IMR-90 (cell line): Measurements from ENCODE around the gene GRSF1. TPM values are rescaled to one million over a fixed set of nuclear protein-coding genes. Genes with fewer than 3 reads are reported as not detected.

Source experiments
- ATAC-seq: fragments of 200-7000 bp; cut with Tn5 transposase; 2 replicates; pipeline ENCODE4 v1.9.1; 2020; ENCODE audit warnings: low read depth, mild to moderate bottlenecking, moderate library complexity
- BruUV-seq: library from RNA; stranded (reverse); fragments of 400-500 nt; replicated peaks from 2 replicates; lab custom pipeline; 2021; lab: Mats Ljungman, UMichigan
- CTCF ChIA-PET: fragments of 300-600 bp; formaldehyde crosslinking; extraction: SDS; loops from one replicate; lab custom pipeline; 2021; ENCODE audit warnings: antibody characterized with exemption; lab: Yijun Ruan, JAX
- POLR2A ChIA-PET: fragments of 300-600 bp; sonication (Branson Sonifier 250); formaldehyde crosslinking; loops from one replicate; lab custom pipeline; 2022; ENCODE audit warnings: antibody characterized with exemption; ENCODE audit not compliant: unreplicated experiment; lab: Charles Lee
- DNase-seq: peaks from one replicate; pipeline ENCODE4 v3.0.0; 2013
- H2AFZ ChIP-seq: replicated peaks from 2 replicates; pipeline ENCODE3; 2013; ENCODE audit warnings: low read length, mild to moderate bottlenecking; ENCODE audit not compliant: poor library complexity
- H2AK5ac ChIP-seq: 2 replicates; pipeline ENCODE4 v1.6.1; 2013; ENCODE audit warnings: low read depth, low read length, inconsistent platforms
- H2AK9ac ChIP-seq: replicated peaks from 2 replicates; pipeline ENCODE3; 2013; ENCODE audit warnings: mild to moderate bottlenecking, low read depth, low read length, moderate library complexity; ENCODE audit not compliant: poor library complexity
- H2BK120ac ChIP-seq: 2 replicates; pipeline ENCODE4 v1.6.1; 2013; ENCODE audit warnings: low read depth, low read length, inconsistent platforms
- H2BK15ac ChIP-seq: 3 replicates; pipeline ENCODE4 v1.6.1; 2013; ENCODE audit warnings: low read depth, low read length, inconsistent platforms
- H2BK20ac ChIP-seq: 2 replicates; pipeline ENCODE4 v1.6.1; 2013; ENCODE audit warnings: low read depth, mild to moderate bottlenecking, inconsistent platforms, low read length, moderate library complexity
- H2BK5ac ChIP-seq: 2 replicates; pipeline ENCODE4 v1.6.1; 2013; ENCODE audit warnings: mild to moderate bottlenecking, low read depth, low read length, inconsistent platforms; ENCODE audit not compliant: poor library complexity, severe bottlenecking
- H3K14ac ChIP-seq: replicated peaks from 2 replicates; pipeline ENCODE4 v1.6.1; 2013; ENCODE audit warnings: low read depth, low read length, inconsistent platforms
- H3K18ac ChIP-seq: 2 replicates; pipeline ENCODE4 v1.6.1; 2013; ENCODE audit warnings: low read depth, low read length, control low read depth
- H3K23ac ChIP-seq: 2 replicates; pipeline ENCODE4 v1.6.1; 2013; ENCODE audit warnings: low read depth, low read length, inconsistent platforms
- H3K27ac ChIP-seq: 2 replicates; pipeline ENCODE4 v1.5.1; 2013; ENCODE audit warnings: mild to moderate bottlenecking, control low read depth, low read length; ENCODE audit not compliant: insufficient read depth
- H3K27me3 ChIP-seq: 2 replicates; pipeline ENCODE4 v1.6.1; 2013; ENCODE audit warnings: low read length; ENCODE audit not compliant: control insufficient read depth, insufficient read depth
- H3K36me3 ChIP-seq: 2 replicates; pipeline ENCODE4 v1.6.1; 2013; ENCODE audit warnings: low read length, mixed read lengths; ENCODE audit not compliant: control insufficient read depth, insufficient read depth
- H3K4ac ChIP-seq: 2 replicates; pipeline ENCODE4 v1.6.1; 2013; ENCODE audit warnings: low read depth, low read length, inconsistent platforms
- H3K4me1 ChIP-seq: 2 replicates; pipeline ENCODE4 v1.6.1; 2013; ENCODE audit warnings: low read length, mixed read lengths; ENCODE audit not compliant: control insufficient read depth, insufficient read depth
- H3K4me2 ChIP-seq: 2 replicates; pipeline ENCODE4 v1.6.1; 2013; ENCODE audit warnings: low read depth, mild to moderate bottlenecking, control low read depth, low read length, moderate library complexity
- H3K4me3 ChIP-seq: 2 replicates; pipeline ENCODE4 v1.5.1; 2013; ENCODE audit warnings: low read depth, mild to moderate bottlenecking, control low read depth, low read length, moderate library complexity; ENCODE audit not compliant: insufficient read depth
- H3K56ac ChIP-seq: 2 replicates; pipeline ENCODE4 v1.6.1; 2013; ENCODE audit warnings: low read length, inconsistent platforms; ENCODE audit not compliant: insufficient read depth; ENCODE audit errors: extremely low read depth
- H3K79me1 ChIP-seq, 2 experiments: 2 replicates each; pipeline ENCODE4 v1.6.1; 2013; ENCODE audit warnings: low read length in 2 of 2, inconsistent platforms in 1 of 2, low read depth in 1 of 2
- H3K9ac ChIP-seq: 2 replicates; pipeline ENCODE4 v1.6.1; 2013; ENCODE audit warnings: low read depth, low read length, control low read depth
- H3K9me1 ChIP-seq: 2 replicates; pipeline ENCODE4 v1.6.1; 2013; ENCODE audit warnings: low read length, inconsistent platforms; ENCODE audit not compliant: insufficient read depth
- H3K9me3 ChIP-seq: 2 replicates; pipeline ENCODE4 v1.6.1; 2013; ENCODE audit warnings: low read length; ENCODE audit not compliant: control insufficient read depth, insufficient read depth
- H4K20me1 ChIP-seq: 2 replicates; pipeline ENCODE4 v1.6.1; 2013; ENCODE audit warnings: low read length, inconsistent platforms; ENCODE audit not compliant: insufficient read depth
- H4K5ac ChIP-seq: 2 replicates; pipeline ENCODE4 v1.6.1; 2013; ENCODE audit warnings: mild to moderate bottlenecking, low read depth, low read length, control low read depth
- H4K8ac ChIP-seq, 2 experiments: 2 replicates each; pipeline ENCODE4 v1.6.1; 2013; ENCODE audit warnings: low read depth in 2 of 2, low read length in 2 of 2, control low read depth in 1 of 2, inconsistent platforms in 1 of 2
- H4K91ac ChIP-seq: 2 replicates; pipeline ENCODE4 v1.6.1; 2013; ENCODE audit warnings: low read depth, low read length, inconsistent platforms; ENCODE audit not compliant: insufficient read depth
- BHLHE40 ChIP-seq: fragments of 150-350 bp; IDR thresholded peaks from 2 replicates; pipeline ENCODE4 v1.6.1; 2016; ENCODE audit warnings: mild to moderate bottlenecking, low read depth, low read length
- CEBPB ChIP-seq: IDR thresholded peaks from 2 replicates; pipeline ENCODE4 v1.6.1; 2012; ENCODE audit warnings: low read depth, low read length, improper control_type of control experiment
- CHD1 ChIP-seq: IDR thresholded peaks from 2 replicates; pipeline ENCODE4 v1.6.1; 2012; ENCODE audit warnings: low read depth, low read length, improper control_type of control experiment
- MAFK ChIP-seq: IDR thresholded peaks from 2 replicates; pipeline ENCODE4 v1.6.1; 2012; ENCODE audit warnings: low read depth, low read length, improper control_type of control experiment
- RAD21 ChIP-seq: IDR thresholded peaks from 2 replicates; pipeline ENCODE4 v1.6.1; 2012; ENCODE audit warnings: low read length, improper control_type of control experiment
- RCOR1 ChIP-seq: IDR thresholded peaks from 2 replicates; pipeline ENCODE4 v1.6.1; 2012; ENCODE audit warnings: mild to moderate bottlenecking, low read length, improper control_type of control experiment; ENCODE audit not compliant: insufficient replicate concordance
- RFX5 ChIP-seq: IDR thresholded peaks from 2 replicates; pipeline ENCODE4 v1.8.0; 2012; ENCODE audit warnings: low read depth, mild to moderate bottlenecking, low read length, moderate library complexity
- WGBS, 2 experiments: methylation state at CpG; one replicate each; pipeline versions ENCODE4 v1.1.5 to v1.1.7; 2013; ENCODE audit warnings: missing lambda C conversion rate in 2 of 2; ENCODE audit not compliant: insufficient read length in 1 of 2; ENCODE audit errors: extremely low coverage in 2 of 2; 5-methylcytosine and 5-hydroxymethylcytosine counted together
- dilution Hi-C: fragments of 300-500 bp; cut with HindIII; formaldehyde crosslinking; loops from one replicate; pipeline ENCODE4 v1.14.3; 2018; ENCODE audit warnings: low sequenced_read_pairs; ENCODE audit not compliant: unreplicated experiment
- in situ Hi-C: fragments of 300-500 bp; cut with MboI; formaldehyde crosslinking; loops from 3 replicates; pipeline ENCODE4 v1.14.3; 2019; ENCODE audit warnings: low sequenced_read_pairs, inconsistent platforms, mixed read lengths
- intact Hi-C: fragments of 100-400 bp; cut with micrococcal nuclease; formaldehyde crosslinking; loops from 2 replicates; pipeline ENCODE4 v1.10.0; 2022
- polyA plus RNA-seq, 3 experiments: library from polyadenylated mRNA; depleted of rRNA; stranded (reverse); fragments of >200 nt; gene quantifications; 2 replicates each; pipeline ENCODE4 v1.2.3, GENCODE V29; 2012; ENCODE audit warnings: low replicate concordance in 1 of 3
- total RNA-seq: library from RNA; depleted of rRNA; stranded (reverse); fragments of >200 nt; gene quantifications from 2 replicates; pipeline ENCODE4 v1.2.3, GENCODE V29; 2012
- TF ChIP-seq, protein P1 (sequence below): fragments of 150-350 bp; IDR thresholded peaks from 2 replicates; pipeline ENCODE4 v1.6.1; 2017; ENCODE audit warnings: mild to moderate bottlenecking, antibody characterized with exemption, low read length, low read depth
- TF ChIP-seq, protein P2 (sequence below): conservative IDR thresholded peaks from 2 replicates; pipeline ENCODE4 v1.5.1; 2012; ENCODE audit warnings: mild to moderate bottlenecking, low read depth, low read length, improper control_type of control experiment

Gene GRSF1
- total and polyA plus RNA-seq, 2 of the 4 experiments (the other 2 are of a cell fraction) = 67.7 to 71.5 TPM

DNA sequence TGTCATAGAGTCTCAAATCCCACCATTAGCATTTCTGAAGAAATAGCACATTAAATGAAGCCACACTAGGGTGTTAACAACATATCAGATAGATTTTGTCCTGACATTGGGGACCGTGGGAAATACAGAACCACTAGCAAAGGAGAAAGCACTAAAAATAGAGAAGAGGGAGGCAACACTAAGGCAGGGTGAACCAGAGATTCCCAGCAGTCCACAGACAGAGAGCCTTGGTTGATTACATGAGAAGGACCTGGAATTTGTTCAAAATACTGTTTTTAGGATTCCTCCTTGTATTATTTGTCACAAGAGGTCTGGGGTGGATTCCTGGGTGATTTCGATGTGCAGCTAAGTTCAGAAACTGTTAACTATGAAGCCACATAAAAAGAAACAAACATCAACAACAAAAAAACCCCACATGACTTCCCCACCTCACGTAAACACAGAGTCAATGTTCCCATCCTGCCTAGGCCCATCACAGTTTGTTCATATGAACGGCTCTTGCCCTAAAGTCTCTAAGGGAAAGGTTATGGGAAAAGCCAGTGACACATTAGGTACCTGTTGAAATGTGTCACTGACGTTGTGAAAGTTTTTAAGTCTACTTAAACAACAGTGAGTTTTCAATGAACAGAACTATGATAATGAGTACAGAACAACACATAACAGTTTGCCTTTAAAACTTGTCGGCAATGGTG is 23.6 kb upstream of the GRSF1 start:
- CTCF ChIA-PET = no interaction called here
- H3K23ac ChIP-seq = no peak overlapping the region
- in situ Hi-C loops = no loop called here
- H2BK20ac ChIP-seq = no peak overlapping the region
- no peak overlapping the region for H2BK120ac ChIP-seq
- H3K9ac ChIP-seq = no peak overlapping the region
- no peak overlapping the region; the same call in 1 of the 2 replicates for H3K27ac ChIP-seq
- no peak overlapping the region for H3K4ac ChIP-seq
- 0 out of 2 replicates have a peak overlapping the region, but pooled peaks have one; percentile 29 for H3K14ac ChIP-seq
- no peak overlapping the region for H2BK15ac ChIP-seq
- no peak overlapping the region for H2BK5ac ChIP-seq
- POLR2A ChIA-PET = interaction anchor here (0.6 kb wide), 1 partner anchor 107 kb away, joined by 3 read pairs; no protein-coding TSS in a partner anchor
- 0 out of 2 replicates have a peak, but pooled peaks cover 5% of the 10 kb centered on the region for H3K4me1 ChIP-seq
- H3K36me3 ChIP-seq = no peaks in the 10 kb centered on the region
- H3K27me3 ChIP-seq = no peaks in the 10 kb centered on the region
- DNase-seq (no peak), ATAC-seq (0 out of 2 replicates have a peak, but pooled peaks have one; percentile 24)
- BruUV-seq = no TSS peak
- dilution Hi-C loops = no loop called here
- H3K9me3 ChIP-seq = no peaks in the 10 kb centered on the region
- no peaks in the 10 kb centered on the region for H3K9me1 ChIP-seq
- TF ChIP-seq RFX5 (no peak), RCOR1 (no peak), CEBPB (no peak), BHLHE40 (no peak), MAFK (no peak), RAD21 (no peak), CHD1 (no peak)
- TF ChIP-seq, protein P1, sequence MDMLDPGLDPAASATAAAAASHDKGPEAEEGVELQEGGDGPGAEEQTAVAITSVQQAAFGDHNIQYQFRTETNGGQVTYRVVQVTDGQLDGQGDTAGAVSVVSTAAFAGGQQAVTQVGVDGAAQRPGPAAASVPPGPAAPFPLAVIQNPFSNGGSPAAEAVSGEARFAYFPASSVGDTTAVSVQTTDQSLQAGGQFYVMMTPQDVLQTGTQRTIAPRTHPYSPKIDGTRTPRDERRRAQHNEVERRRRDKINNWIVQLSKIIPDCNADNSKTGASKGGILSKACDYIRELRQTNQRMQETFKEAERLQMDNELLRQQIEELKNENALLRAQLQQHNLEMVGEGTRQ = no peak
- TF ChIP-seq, protein P2, sequence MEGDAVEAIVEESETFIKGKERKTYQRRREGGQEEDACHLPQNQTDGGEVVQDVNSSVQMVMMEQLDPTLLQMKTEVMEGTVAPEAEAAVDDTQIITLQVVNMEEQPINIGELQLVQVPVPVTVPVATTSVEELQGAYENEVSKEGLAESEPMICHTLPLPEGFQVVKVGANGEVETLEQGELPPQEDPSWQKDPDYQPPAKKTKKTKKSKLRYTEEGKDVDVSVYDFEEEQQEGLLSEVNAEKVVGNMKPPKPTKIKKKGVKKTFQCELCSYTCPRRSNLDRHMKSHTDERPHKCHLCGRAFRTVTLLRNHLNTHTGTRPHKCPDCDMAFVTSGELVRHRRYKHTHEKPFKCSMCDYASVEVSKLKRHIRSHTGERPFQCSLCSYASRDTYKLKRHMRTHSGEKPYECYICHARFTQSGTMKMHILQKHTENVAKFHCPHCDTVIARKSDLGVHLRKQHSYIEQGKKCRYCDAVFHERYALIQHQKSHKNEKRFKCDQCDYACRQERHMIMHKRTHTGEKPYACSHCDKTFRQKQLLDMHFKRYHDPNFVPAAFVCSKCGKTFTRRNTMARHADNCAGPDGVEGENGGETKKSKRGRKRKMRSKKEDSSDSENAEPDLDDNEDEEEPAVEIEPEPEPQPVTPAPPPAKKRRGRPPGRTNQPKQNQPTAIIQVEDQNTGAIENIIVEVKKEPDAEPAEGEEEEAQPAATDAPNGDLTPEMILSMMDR = no peak
- WGBS, 2 experiments = no CpG with 5 or more reads among the region's 6 CpGs
- H2AK9ac ChIP-seq = no peak overlapping the region
- H2AFZ ChIP-seq = no peak overlapping the region
- H3K4me2 ChIP-seq = no peak overlapping the region
- H3K18ac ChIP-seq = 0 out of 2 replicates have a peak overlapping the region, but pooled peaks have one; percentile 4
- H4K20me1 ChIP-seq = no peaks in the 10 kb centered on the region
- H2AK5ac ChIP-seq = no peak overlapping the region
- H3K79me1 ChIP-seq = no peaks in the 10 kb centered on the region
- no peak overlapping the region for H3K4me3 ChIP-seq
- intact Hi-C loops = no loop called here
- H4K5ac ChIP-seq = 0 out of 2 replicates have a peak overlapping the region, but pooled peaks have one; percentile 29
- 0 out of 2 replicates have a peak overlapping the region, but pooled peaks have one; percentile 3 for H3K56ac ChIP-seq
- no peak overlapping the region; a peak in 1 of 4 replicates for H4K8ac ChIP-seq
- H4K91ac ChIP-seq = no peak overlapping the region
